ENCODE measurements around the gene PITPNC1. TPM values are rescaled to one million over a fixed set of nuclear protein-coding genes. Genes with fewer than 3 reads are reported as not detected.

The PITPNC1 gene
- total RNA-seq, 2 donors from 2014 or later = 79.5 to 109 TPM

DNA sequence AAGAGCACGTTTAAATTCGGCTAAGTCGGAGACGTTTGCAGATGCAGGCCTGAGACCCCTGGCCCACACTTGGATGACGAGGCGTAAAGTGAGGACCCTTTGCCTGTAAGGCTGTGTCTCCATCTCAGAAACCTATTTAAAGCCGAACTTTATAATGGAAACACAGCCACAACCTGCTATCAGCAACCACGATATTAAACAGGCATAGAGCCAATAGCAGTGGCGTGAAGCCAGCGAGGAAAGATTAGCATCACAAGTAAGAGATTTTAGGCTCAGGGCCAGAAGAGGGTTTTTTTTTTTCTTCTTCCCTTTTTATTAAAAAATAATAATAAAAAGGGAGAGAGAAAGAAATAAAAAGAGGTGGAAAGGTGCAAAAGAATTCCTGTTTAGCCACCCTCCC is 229.4 kb downstream of the PITPNC1 start:
- no peak overlapping the region for H3K27ac Mint-ChIP-seq
- peaks cover 6% of the 10 kb centered on the region for H3K4me1 Mint-ChIP-seq (ENCODE audit: low read depth)
- DNase-seq (no peak), ATAC-seq (replicated peaks in 1 of 2) (no peak)
- no peaks in the 10 kb centered on the region for H3K9me3 Mint-ChIP-seq
- no peak overlapping the region for H3K4me3 Mint-ChIP-seq
- H3K36me3 Mint-ChIP-seq (ENCODE audit: insufficient read depth in 2 of 2) = peaks cover 0 to 3% of the 10 kb centered on the region in 2 donors
- no peaks in the 10 kb centered on the region for H3K27me3 Mint-ChIP-seq (ENCODE audit: low read depth)

DNA sequence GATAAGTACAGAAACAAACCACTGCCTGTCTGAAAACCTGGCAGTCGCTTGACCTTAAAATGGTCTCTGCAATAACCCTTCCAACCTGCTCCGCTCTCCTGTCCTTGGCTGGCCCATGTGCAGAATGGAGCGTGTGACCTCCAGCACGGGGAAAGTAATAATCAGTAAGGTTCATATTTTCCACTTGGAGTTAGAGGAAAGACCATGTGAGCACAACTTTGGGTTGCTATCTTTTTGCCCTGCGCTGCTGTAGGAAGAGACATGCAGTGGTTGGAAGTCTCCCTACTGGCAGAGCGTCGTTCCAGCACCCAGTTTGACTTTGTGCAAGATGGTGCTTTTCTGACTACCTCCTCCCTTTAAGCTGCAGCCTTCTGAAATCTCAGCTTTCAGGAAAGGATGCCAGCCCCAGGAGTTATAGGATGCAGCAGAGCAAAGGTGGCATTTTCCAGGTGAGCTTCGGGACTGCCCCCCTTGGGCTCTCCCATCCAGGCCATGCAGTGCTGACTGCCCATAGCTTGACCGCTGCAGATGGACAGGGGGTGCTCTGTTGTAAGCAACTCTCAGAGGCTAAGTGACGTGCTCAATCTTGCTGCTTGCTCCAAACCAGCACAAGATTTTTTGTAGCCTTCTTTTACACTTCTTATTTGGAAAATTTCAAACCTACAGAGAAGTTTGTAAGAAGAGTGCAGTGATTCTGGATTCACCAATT is 230.0 kb downstream of the PITPNC1 start:
- H3K36me3 Mint-ChIP-seq (ENCODE audit: insufficient read depth in 2 of 2) = peaks cover 0 to 3% of the 10 kb centered on the region in 2 donors
- H3K4me1 Mint-ChIP-seq (ENCODE audit: low read depth) = peaks cover 4% of the 10 kb centered on the region
- ATAC-seq (replicated peaks in 1 of 2) = no peak
- H3K9me3 Mint-ChIP-seq = no peaks in the 10 kb centered on the region
- no peak overlapping the region for H3K4me3 Mint-ChIP-seq
- no peaks in the 10 kb centered on the region for H3K27me3 Mint-ChIP-seq (ENCODE audit: low read depth)
- no peak for DNase-seq
- H3K27ac Mint-ChIP-seq = no peak overlapping the region

DNA sequence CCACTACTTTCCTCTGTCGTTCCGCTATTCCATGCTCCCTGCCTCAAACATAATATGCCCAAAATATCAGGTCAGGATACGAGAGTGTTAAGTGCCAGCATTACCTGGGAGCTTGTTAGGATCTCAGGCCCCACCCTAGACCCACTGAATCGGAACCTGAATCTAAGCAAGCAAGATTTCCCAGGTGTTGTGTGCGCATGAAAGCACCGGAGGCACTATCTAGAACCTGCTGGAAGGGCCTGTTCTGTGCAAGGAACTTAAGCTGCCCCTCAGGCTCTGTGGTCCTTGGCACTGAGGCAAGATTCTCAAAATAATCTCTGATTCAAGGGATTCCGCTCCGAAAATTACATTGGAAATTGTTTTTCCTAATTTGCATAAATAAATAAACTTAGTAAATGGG is 233.0 kb downstream of the PITPNC1 start:
- peaks cover 0 to 3% of the 10 kb centered on the region in 2 donors for H3K36me3 Mint-ChIP-seq (ENCODE audit: insufficient read depth in 2 of 2)
- DNase-seq (no peak), ATAC-seq (replicated peaks in 1 of 2) (no peak)
- no peak overlapping the region for H3K27ac Mint-ChIP-seq
- peaks cover 6% of the 10 kb centered on the region for H3K4me1 Mint-ChIP-seq (ENCODE audit: low read depth)
- no peak overlapping the region for H3K4me3 Mint-ChIP-seq
- H3K9me3 Mint-ChIP-seq = no peaks in the 10 kb centered on the region
- no peaks in the 10 kb centered on the region for H3K27me3 Mint-ChIP-seq (ENCODE audit: low read depth)

DNA sequence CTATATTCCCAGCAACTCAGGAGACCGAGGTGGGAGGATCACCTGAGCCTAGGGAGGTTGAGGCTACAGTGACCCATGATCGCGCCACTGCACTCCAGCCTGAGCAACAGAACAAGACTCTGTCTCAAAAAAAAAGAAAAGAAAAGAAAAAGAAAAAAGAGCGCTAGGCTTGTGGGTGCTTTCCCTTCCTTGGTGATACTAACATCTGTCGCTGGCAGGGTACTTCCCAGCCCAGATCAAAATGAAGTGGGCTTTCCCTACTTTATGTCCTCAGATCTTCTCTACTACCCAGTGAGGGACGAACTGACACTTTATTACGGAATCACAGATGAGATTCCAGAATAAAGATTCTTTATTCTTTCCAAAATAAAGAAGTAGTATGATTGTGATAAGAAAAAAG is 236.9 kb downstream of the PITPNC1 start:
- Mint-ChIP-seq H3K27me3 (ENCODE audit: low read depth) (no peaks in the 10 kb centered on the region), H3K36me3 (ENCODE audit: insufficient read depth in 2 of 2) (peaks cover 0 to 3% of the 10 kb centered on the region in 2 donors), H3K4me3 (no peak overlapping the region), H3K9me3 (no peaks in the 10 kb centered on the region), H3K27ac (peak overlapping the region; percentile 32), H3K4me1 (ENCODE audit: low read depth) (peaks cover 6% of the 10 kb centered on the region)
- ATAC-seq (replicated peaks in 1 of 2) (no peak), DNase-seq (no peak)

DNA sequence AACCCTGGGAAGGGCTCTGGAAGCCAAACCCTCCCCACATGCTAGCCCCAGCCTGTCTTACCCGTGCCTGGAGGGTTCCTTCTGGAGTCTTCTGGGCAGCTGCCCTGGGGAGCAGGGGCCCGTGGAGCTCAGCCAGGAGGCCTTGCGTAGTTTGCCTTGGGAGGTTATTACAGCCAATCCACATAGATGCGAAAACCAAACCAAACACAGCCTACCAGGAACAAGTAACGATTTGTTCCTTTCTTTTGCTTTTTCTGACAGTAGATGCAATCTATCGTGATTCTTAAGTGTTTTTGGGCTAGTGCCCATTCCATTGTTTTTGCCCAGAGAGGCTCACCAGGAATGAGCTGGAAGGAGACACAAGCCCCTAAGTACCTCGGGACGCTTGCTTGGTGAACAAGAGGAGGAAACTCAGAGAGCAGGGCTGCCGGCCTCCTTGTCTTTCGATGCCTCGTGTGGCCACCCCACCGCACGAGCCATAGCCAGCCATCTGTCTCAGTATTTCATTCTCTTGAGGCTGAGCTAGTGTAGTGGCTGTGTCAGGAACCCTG is 238.0 kb downstream of the PITPNC1 start:
- DNase-seq = no peak
- ATAC-seq (replicated peaks in 1 of 2) = no peak
- H3K4me1 Mint-ChIP-seq (ENCODE audit: low read depth) = peaks cover 6% of the 10 kb centered on the region
- H3K36me3 Mint-ChIP-seq (ENCODE audit: insufficient read depth in 2 of 2) = no peaks in the 10 kb centered on the region
- no peak overlapping the region for H3K4me3 Mint-ChIP-seq
- H3K27ac Mint-ChIP-seq = no peak overlapping the region
- no peaks in the 10 kb centered on the region for H3K9me3 Mint-ChIP-seq
- H3K27me3 Mint-ChIP-seq (ENCODE audit: low read depth) = no peaks in the 10 kb centered on the region

DNA sequence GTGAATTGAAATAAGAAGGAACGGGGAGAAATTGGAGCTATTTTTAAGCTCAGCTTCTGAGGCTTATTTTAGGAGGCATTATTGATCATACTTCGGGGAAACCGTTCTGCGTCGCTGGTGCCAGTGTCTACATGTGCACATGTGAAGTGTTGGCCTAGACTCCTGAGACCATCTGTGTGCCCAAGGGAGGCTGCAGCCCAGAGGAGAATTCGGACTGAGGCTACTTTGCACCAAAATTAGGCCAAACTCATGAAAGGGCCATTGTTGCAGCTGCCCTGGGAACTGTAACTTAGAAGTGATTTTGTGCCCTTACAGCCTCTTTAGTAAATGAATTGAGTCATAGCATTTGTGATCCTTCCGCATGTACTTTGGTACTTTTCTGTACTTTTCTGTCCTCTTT is 238.7 kb downstream of the PITPNC1 start:
- no peaks in the 10 kb centered on the region for H3K27me3 Mint-ChIP-seq (ENCODE audit: low read depth)
- H3K36me3 Mint-ChIP-seq (ENCODE audit: insufficient read depth in 2 of 2) = no peaks in the 10 kb centered on the region
- no peak overlapping the region for H3K27ac Mint-ChIP-seq
- no peak for ATAC-seq (replicated peaks in 1 of 2)
- no peaks in the 10 kb centered on the region for H3K9me3 Mint-ChIP-seq
- H3K4me3 Mint-ChIP-seq = no peak overlapping the region
- H3K4me1 Mint-ChIP-seq (ENCODE audit: low read depth) = peaks cover 6% of the 10 kb centered on the region
- no peak for DNase-seq

DNA sequence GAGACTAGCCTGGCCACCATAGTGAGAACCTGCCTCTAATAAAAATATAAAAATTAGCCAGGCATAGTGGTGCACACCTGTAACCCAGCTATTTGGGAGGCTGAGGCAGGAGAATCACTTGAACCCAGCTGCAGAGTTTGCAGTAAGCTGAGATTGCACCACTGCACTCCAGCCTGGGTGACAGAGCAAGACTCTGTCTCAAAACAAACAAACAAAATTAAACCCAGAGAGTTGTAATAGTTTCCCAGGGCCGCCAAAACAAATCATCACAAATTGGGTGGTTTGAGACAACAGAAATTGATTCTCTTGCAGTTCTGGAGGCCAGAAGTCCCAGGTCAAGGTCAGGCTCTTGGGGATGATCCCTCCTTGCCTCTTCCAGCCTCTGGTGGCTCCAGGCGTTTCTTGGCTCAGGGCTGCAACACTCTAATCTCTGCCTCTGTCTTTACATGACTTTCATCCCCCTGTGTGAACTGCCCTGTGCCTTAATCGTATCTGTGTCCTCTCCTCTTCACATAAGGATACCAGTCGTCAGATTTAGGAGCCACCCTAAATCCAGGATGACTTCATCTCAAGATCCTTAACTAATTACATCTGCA is 240.3 kb downstream of the PITPNC1 start:
- Mint-ChIP-seq H3K27me3 (ENCODE audit: low read depth) (no peaks in the 10 kb centered on the region), H3K27ac (no peak overlapping the region), H3K4me3 (no peak overlapping the region), H3K4me1 (ENCODE audit: low read depth) (peaks cover 6% of the 10 kb centered on the region), H3K36me3 (ENCODE audit: insufficient read depth in 2 of 2) (no peaks in the 10 kb centered on the region), H3K9me3 (no peaks in the 10 kb centered on the region)
- DNase-seq (no peak), ATAC-seq (replicated peaks in 1 of 2) (no peak)

DNA sequence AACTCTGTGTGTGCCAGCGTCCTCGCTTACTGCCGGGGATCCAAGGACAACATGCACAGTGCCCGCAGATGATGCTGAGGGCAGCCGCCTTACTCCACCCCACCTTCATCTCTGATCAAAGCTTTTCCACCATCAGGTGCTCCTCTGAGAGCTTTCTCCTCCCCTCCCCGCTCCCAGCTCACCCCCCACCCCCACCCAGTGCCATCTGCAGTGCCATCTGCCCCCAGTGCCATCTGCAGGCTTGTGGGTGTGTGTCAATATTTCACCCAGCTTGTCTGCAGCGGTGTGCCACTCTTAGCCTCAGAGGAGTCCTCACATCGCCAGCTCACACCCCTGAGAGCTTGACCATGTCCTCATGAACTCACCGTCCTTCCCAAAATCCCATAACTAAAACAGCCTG is 242.5 kb downstream of the PITPNC1 start:
- Mint-ChIP-seq H3K36me3 (ENCODE audit: insufficient read depth in 2 of 2) (no peaks in the 10 kb centered on the region), H3K27ac (no peak overlapping the region), H3K27me3 (ENCODE audit: low read depth) (no peaks in the 10 kb centered on the region), H3K9me3 (no peaks in the 10 kb centered on the region), H3K4me1 (ENCODE audit: low read depth) (no peaks in the 10 kb centered on the region), H3K4me3 (no peak overlapping the region)
- ATAC-seq (replicated peaks in 1 of 2) (no peak), DNase-seq (no peak)

DNA sequence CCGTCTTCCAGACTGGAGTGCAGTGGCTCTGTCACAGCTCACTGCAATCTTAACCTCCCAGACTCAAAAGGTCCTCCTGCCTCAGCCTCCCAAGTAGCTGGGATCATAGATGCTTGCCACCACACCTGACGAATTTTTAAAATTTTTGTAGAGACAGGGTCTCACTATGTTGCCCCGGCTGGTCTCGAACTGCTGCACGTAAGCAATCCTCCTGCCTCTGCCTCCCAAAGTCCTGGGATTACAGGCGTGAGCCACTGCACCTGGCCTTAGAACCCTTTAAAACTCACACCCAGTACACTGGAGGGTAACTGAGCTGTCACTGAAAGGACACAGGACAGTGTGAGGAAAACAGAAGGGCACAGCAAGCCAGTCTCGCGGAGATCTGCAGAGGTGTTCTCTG is 243.0 kb downstream of the PITPNC1 start:
- ATAC-seq (replicated peaks in 1 of 2) = no peak
- Mint-ChIP-seq H3K27me3 (ENCODE audit: low read depth) (no peaks in the 10 kb centered on the region), H3K27ac (no peak overlapping the region), H3K9me3 (no peaks in the 10 kb centered on the region), H3K4me1 (ENCODE audit: low read depth) (no peaks in the 10 kb centered on the region), H3K36me3 (ENCODE audit: insufficient read depth in 2 of 2) (no peaks in the 10 kb centered on the region), H3K4me3 (no peak overlapping the region)
- no peak for DNase-seq

DNA sequence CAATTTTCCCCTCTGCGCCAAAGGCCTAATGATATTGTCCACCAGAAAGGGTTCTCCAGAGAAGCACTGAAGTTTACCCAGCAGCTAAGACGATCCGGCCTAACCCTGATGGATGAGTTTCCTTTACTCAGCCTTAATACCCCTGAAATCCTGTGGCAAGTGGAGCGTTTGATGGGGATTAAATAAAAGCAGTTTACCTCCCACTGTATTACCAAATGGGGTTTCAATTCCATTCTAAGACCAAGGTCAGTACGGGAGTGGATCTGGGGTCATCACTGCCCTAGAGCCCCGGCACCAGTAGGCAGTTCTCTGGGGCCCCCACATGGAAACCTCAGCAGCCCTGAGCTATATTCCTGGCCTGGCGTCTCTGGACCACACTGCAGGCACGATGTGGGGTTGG is 243.6 kb downstream of the PITPNC1 start:
- Mint-ChIP-seq H3K4me3 (no peak overlapping the region), H3K36me3 (ENCODE audit: insufficient read depth in 2 of 2) (no peaks in the 10 kb centered on the region), H3K4me1 (ENCODE audit: low read depth) (no peaks in the 10 kb centered on the region), H3K27ac (no peak overlapping the region), H3K9me3 (no peaks in the 10 kb centered on the region), H3K27me3 (ENCODE audit: low read depth) (no peaks in the 10 kb centered on the region)
- ATAC-seq (replicated peaks in 1 of 2) (no peak), DNase-seq (no peak)

DNA sequence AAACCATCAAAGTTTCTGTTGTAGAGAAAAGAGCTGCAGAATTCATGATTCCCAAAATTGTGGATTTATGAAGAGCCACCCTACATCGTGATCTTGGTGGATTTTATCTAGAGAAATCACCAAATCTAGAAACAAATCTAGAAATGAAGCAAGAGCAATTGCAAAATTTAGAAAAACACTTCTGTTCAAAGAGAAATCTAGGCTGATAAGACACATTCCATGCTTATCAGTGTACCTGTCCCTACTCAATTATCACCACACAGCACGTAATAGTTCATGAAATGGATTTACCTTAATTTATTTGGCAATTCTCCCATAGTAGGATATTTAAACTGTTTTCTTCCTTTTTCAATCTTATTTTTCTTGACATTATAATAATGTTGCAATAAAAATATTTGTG is 246.7 kb downstream of the PITPNC1 start:
- Mint-ChIP-seq H3K9me3 (no peaks in the 10 kb centered on the region), H3K27ac (no peak overlapping the region), H3K27me3 (ENCODE audit: low read depth) (no peaks in the 10 kb centered on the region), H3K36me3 (ENCODE audit: insufficient read depth in 2 of 2) (no peaks in the 10 kb centered on the region), H3K4me1 (ENCODE audit: low read depth) (no peaks in the 10 kb centered on the region), H3K4me3 (no peak overlapping the region)
- DNase-seq (no peak), ATAC-seq (replicated peaks in 1 of 2) (no peak)

DNA sequence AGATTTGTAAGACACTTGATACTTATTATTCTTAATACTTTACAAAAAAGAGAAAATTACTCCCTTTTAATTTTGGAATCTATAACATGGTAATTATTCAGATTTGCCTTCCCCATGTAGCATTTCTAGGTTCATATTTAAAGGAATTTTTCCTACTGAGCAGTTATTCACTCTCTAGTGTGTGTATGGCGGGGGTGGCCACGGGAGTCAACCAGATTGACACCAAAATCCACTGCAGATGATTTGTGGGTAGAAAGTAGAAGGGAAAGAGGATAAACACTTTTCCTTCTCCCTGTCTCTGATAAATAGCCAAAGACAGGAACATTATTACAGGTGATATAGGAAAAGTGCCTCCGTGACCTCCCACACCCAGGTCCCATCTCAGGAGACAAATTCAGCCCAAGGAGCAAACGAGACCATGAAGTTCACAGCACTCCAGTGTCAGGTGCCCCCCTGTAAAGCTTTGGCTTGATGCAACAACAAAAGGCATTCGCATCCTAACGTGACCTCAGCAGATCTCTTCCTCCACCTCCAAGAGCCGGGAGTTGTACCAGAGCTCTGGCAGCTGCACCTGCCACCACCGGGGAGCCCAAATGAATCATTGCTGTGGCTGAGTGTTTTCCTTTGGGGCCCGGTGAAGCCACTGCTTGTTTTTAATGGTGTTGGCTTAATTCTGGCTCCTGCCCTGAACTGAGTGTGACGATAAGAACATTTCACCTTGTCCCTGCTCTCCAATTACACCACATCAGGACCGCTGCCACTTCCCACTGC is 248.0 kb downstream of the PITPNC1 start:
- no peak for DNase-seq

DNA sequence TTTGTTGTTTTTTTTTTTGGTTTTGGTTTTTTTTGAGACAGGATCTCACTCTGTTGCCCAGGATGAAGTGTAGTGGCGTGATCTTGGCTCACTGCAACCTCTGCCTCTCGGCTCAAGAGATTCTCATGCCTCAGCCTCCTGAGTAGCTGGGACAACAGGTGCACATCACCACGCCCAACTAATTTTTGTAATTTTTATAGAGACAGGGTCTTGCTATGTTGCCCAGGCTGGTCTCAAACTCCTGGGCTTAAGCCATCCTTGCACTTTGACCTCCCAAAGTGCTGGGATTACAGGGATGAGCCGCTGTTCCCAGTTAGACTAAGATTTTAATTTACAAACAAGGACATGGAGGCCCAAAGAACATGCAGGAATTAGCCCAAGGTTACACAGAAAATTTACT is 248.9 kb downstream of the PITPNC1 start:
- Mint-ChIP-seq H3K9me3 (no peaks in the 10 kb centered on the region), H3K27ac (no peak overlapping the region)
- DNase-seq = no peak

More for the DNA sequence above, 248.0 kb downstream of the PITPNC1 start:
- no peaks in the 10 kb centered on the region for H3K9me3 Mint-ChIP-seq
- no peaks in the 10 kb centered on the region for H3K4me1 Mint-ChIP-seq (ENCODE audit: low read depth)
- H3K27me3 Mint-ChIP-seq (ENCODE audit: low read depth) = no peaks in the 10 kb centered on the region
- H3K36me3 Mint-ChIP-seq (ENCODE audit: insufficient read depth in 2 of 2) = no peaks in the 10 kb centered on the region
- no peak for ATAC-seq (replicated peaks in 1 of 2)
- H3K4me3 Mint-ChIP-seq = no peak overlapping the region
- H3K27ac Mint-ChIP-seq = no peak overlapping the region

More for the DNA sequence above, 248.9 kb downstream of the PITPNC1 start:
- no peak for ATAC-seq (replicated peaks in 1 of 2)
- Mint-ChIP-seq H3K4me1 (ENCODE audit: low read depth) (no peaks in the 10 kb centered on the region), H3K36me3 (ENCODE audit: insufficient read depth in 2 of 2) (no peaks in the 10 kb centered on the region), H3K4me3 (no peak overlapping the region), H3K27me3 (ENCODE audit: low read depth) (no peaks in the 10 kb centered on the region)
